GM06990 (cell line): ENCODE data around the gene POLR3A.

Experiments used
- DNase-seq: peaks from one replicate; pipeline ENCODE4 v3.0.0-alpha.2; 2011; ENCODE audit not compliant: insufficient read length; ENCODE audit errors: extremely low read depth
- H3K27me3 ChIP-seq: replicated peaks from 2 replicates; pipeline ENCODE4 v1.6.0; 2011; ENCODE audit warnings: low read length; ENCODE audit not compliant: control insufficient read depth, insufficient read depth
- H3K36me3 ChIP-seq: 2 replicates; pipeline ENCODE4 v1.5.1; 2011; ENCODE audit warnings: low read length; ENCODE audit not compliant: control insufficient read depth, insufficient read depth
- H3K4me3 ChIP-seq: replicated peaks from 2 replicates; pipeline ENCODE4 v1.5.1; 2011; ENCODE audit warnings: low read depth, mild to moderate bottlenecking, control low read depth, low read length
- TF ChIP-seq, protein P1 (sequence below): IDR thresholded peaks from 2 replicates; pipeline ENCODE4 v1.5.1; 2011; ENCODE audit warnings: low read length, control low read depth, mild to moderate bottlenecking, inconsistent platforms; ENCODE audit not compliant: insufficient read depth, poor library complexity, severe bottlenecking

The POLR3A gene

GRCh38 chr10:78045237-78045636, 15.9 kb upstream of the POLR3A start:
- H3K27me3 ChIP-seq: no peaks in the 10 kb centered on the region
- H3K4me3 ChIP-seq: no peak overlapping the region
- DNase-seq: peak; percentile 51
- peaks cover 18% of the 10 kb centered on the region for H3K36me3 ChIP-seq
- TF ChIP-seq, protein P1, sequence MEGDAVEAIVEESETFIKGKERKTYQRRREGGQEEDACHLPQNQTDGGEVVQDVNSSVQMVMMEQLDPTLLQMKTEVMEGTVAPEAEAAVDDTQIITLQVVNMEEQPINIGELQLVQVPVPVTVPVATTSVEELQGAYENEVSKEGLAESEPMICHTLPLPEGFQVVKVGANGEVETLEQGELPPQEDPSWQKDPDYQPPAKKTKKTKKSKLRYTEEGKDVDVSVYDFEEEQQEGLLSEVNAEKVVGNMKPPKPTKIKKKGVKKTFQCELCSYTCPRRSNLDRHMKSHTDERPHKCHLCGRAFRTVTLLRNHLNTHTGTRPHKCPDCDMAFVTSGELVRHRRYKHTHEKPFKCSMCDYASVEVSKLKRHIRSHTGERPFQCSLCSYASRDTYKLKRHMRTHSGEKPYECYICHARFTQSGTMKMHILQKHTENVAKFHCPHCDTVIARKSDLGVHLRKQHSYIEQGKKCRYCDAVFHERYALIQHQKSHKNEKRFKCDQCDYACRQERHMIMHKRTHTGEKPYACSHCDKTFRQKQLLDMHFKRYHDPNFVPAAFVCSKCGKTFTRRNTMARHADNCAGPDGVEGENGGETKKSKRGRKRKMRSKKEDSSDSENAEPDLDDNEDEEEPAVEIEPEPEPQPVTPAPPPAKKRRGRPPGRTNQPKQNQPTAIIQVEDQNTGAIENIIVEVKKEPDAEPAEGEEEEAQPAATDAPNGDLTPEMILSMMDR: no peak

DNA sequence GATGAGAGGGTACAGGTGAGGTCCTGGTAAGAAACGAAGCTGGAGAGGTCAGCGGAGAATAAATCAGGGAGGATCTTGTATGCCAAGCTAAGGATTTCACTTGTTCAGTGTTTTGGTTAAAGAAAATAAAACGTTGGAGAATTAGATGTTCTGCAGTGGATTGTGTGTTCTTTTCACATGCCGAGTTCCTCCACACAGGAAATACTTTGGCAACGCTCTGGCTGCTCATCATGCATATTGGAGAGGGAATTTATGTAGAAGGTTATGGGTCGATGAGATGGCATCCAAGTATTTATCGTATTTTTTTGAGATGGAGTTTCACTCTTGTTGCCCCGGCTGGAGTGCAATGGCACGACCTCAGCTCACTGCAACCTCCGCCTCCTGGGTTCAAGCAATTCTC, 15.4 kb upstream of the POLR3A start:
- DNase-seq: no peak
- Histone ChIP-seq H3K27me3 (no peaks in the 10 kb centered on the region), H3K4me3 (no peak overlapping the region), H3K36me3 (peaks cover 20% of the 10 kb centered on the region)
- TF ChIP-seq, protein P1: no peak

- TF ChIP-seq, protein P1: no peak
- Histone ChIP-seq H3K36me3 (peaks cover 22% of the 10 kb centered on the region), H3K27me3 (no peaks in the 10 kb centered on the region), H3K4me3 (no peak overlapping the region)
- DNase-seq: no peak
Observed at GRCh38 chr10:78044179-78044578, 14.9 kb upstream of the POLR3A start.

- DNase-seq: no peak
- Histone ChIP-seq H3K4me3 (no peak overlapping the region), H3K27me3 (no peaks in the 10 kb centered on the region), H3K36me3 (peaks cover 31% of the 10 kb centered on the region)
- TF ChIP-seq, protein P1: no peak
Observed at GRCh38 chr10:78042752-78043104, 13.4 kb upstream of the POLR3A start.

- H3K27me3 ChIP-seq: no peaks in the 10 kb centered on the region
- TF ChIP-seq, protein P1: no peak
- H3K4me3 ChIP-seq: no peak overlapping the region
- DNase-seq: no peak
- peaks cover 34% of the 10 kb centered on the region for H3K36me3 ChIP-seq
Observed at GRCh38 chr10:78042058-78042751, 12.9 kb upstream of the POLR3A start.
